Skeletal muscle satellite cell (primary cell): Measurements from ENCODE around the gene ZNF195. TPM values are rescaled to one million over a fixed set of nuclear protein-coding genes. Genes with fewer than 3 reads are reported as not detected.
"Not testable (repeated sequence)": the region's sequence is repeated elsewhere in the genome, so short reads cannot be mapped to it uniquely, and the experiment has no call there.

Experiments
- H3K27me3 ChIP-seq: 2 replicates; pipeline ENCODE4 v1.7.0; 2013; ENCODE audit warnings: low read length; ENCODE audit not compliant: control insufficient read depth, insufficient read depth
- H3K36me3 ChIP-seq: 2 replicates; pipeline ENCODE4 v1.7.0; 2013; ENCODE audit warnings: mild to moderate bottlenecking, control low read depth, low read length; ENCODE audit not compliant: insufficient read depth
- H3K4me1 ChIP-seq: 2 replicates; pipeline ENCODE4 v1.7.0; 2013; ENCODE audit warnings: low read length; ENCODE audit not compliant: control insufficient read depth, insufficient read depth
- H3K4me2 ChIP-seq: 2 replicates; pipeline ENCODE4 v1.7.0; 2013; ENCODE audit warnings: mild to moderate bottlenecking, low read length
- H3K4me3 ChIP-seq: 2 replicates; pipeline ENCODE4 v1.7.0; 2013; ENCODE audit warnings: low read length
- H3K9ac ChIP-seq: 2 replicates; pipeline ENCODE4 v1.7.0; 2013; ENCODE audit warnings: mild to moderate bottlenecking, low read depth, low read length, moderate library complexity
- H3K9me3 ChIP-seq: replicated peaks from 2 replicates; pipeline ENCODE4 v1.7.0; 2013; ENCODE audit warnings: mild to moderate bottlenecking, control low read depth, low read length
- total RNA-seq: library from RNA; depleted of rRNA; stranded (reverse); fragments of >200 nt; gene quantifications from 2 replicates; pipeline ENCODE4 v1.2.3, GENCODE V29; 2012; rRNA removed

Gene ZNF195
- total RNA-seq: 12.7 and 18.8 TPM in 2 replicates

GRCh38 chr11:3378426-3379423 lies at the start of gene ZNF195:
Gene ZNF195, minus strand, starts transcription at chr11:3379146. Its CDS starts 106 bp downstream, at chr11:3379040.
- no peaks in the 10 kb centered on the region for H3K27me3 ChIP-seq
- peak within 1 kb of the TSS; percentile 94 for H3K4me3 ChIP-seq
- H3K4me1 ChIP-seq: peaks cover 9% of the 10 kb centered on the region
- H3K36me3 ChIP-seq: peaks cover 28% of the 10 kb centered on the region
- peak within 1 kb of the TSS; percentile 94 for H3K9ac ChIP-seq
- H3K4me2 ChIP-seq: peak within 1 kb of the TSS; percentile 81
- H3K9me3 ChIP-seq: no peaks in the 10 kb centered on the region

GRCh38 chr11:3428076-3428475 lies 49.1 kb upstream of the ZNF195 start:
- not testable (repeated sequence) for H3K9me3 ChIP-seq, H3K4me3 ChIP-seq, H3K4me2 ChIP-seq, H3K9ac ChIP-seq, H3K36me3 ChIP-seq, H3K4me1 ChIP-seq
- peaks cover 13% of the 10 kb centered on the region for H3K27me3 ChIP-seq

- not testable (repeated sequence) for H3K9ac ChIP-seq, H3K36me3 ChIP-seq, H3K4me3 ChIP-seq, H3K9me3 ChIP-seq, H3K4me2 ChIP-seq, H3K4me1 ChIP-seq
- peaks cover 13% of the 10 kb centered on the region for H3K27me3 ChIP-seq
Observed at GRCh38 chr11:3426541-3426940, 47.6 kb upstream of the ZNF195 start.

GRCh38 chr11:3423928-3424327 lies 45.0 kb upstream of the ZNF195 start:
- not testable (repeated sequence) for H3K4me3 ChIP-seq, H3K9ac ChIP-seq, H3K9me3 ChIP-seq, H3K4me1 ChIP-seq, H3K36me3 ChIP-seq, H3K27me3 ChIP-seq, H3K4me2 ChIP-seq

- not testable (repeated sequence) for H3K36me3 ChIP-seq, H3K27me3 ChIP-seq, H3K9me3 ChIP-seq, H3K4me1 ChIP-seq
- peak overlapping the region; percentile 73 for H3K9ac ChIP-seq
- H3K4me2 ChIP-seq: peak overlapping the region; percentile 81
- peak overlapping the region; percentile 73 for H3K4me3 ChIP-seq
Observed at GRCh38 chr11:3423138-3423731, 44.3 kb upstream of the ZNF195 start.

- Histone ChIP-seq H3K4me3 (peak overlapping the region; percentile 73), H3K9ac (peak overlapping the region; percentile 80), H3K4me2 (peak overlapping the region; percentile 97)
- H3K27me3 ChIP-seq, H3K9me3 ChIP-seq, H3K4me1 ChIP-seq, H3K36me3 ChIP-seq: not testable (repeated sequence)
Observed at GRCh38 chr11:3422380-3423137, 43.6 kb upstream of the ZNF195 start.

- H3K4me2 ChIP-seq: peak overlapping the region; percentile 97
- H3K27me3 ChIP-seq, H3K4me1 ChIP-seq, H3K36me3 ChIP-seq, H3K9me3 ChIP-seq: not testable (repeated sequence)
- H3K9ac ChIP-seq: peak overlapping the region; percentile 80
- H3K4me3 ChIP-seq: peak overlapping the region; percentile 71
Observed at GRCh38 chr11:3421608-3422379, 42.8 kb upstream of the ZNF195 start.

GRCh38 chr11:3420281-3421042 lies 41.5 kb upstream of the ZNF195 start:
- H3K4me1 ChIP-seq, H3K9me3 ChIP-seq, H3K27me3 ChIP-seq, H3K4me2 ChIP-seq, H3K4me3 ChIP-seq, H3K9ac ChIP-seq, H3K36me3 ChIP-seq: not testable (repeated sequence)

- H3K9ac ChIP-seq, H3K4me1 ChIP-seq, H3K36me3 ChIP-seq, H3K27me3 ChIP-seq, H3K4me2 ChIP-seq, H3K9me3 ChIP-seq, H3K4me3 ChIP-seq: not testable (repeated sequence)
Observed at GRCh38 chr11:3419496-3419895, 40.5 kb upstream of the ZNF195 start.

GRCh38 chr11:3417047-3417446 lies 38.1 kb upstream of the ZNF195 start:
- not testable (repeated sequence) for H3K4me2 ChIP-seq, H3K4me3 ChIP-seq, H3K4me1 ChIP-seq, H3K36me3 ChIP-seq, H3K9ac ChIP-seq, H3K27me3 ChIP-seq, H3K9me3 ChIP-seq
